Body of pancreas (tissue), 4 donors: ENCODE measurements around the gene TNIK. TPM values are rescaled to one million over a fixed set of nuclear protein-coding genes. Genes with fewer than 3 reads are reported as not detected.

Source experiments
- ATAC-seq: fragments of 150-250 bp; one replicate; pipeline ENCODE4 v1.9.1; 2016
- DNase-seq, 4 donors: peaks; one replicate each; pipeline ENCODE4 v3.0.0-alpha.2; 2019
- H3K27ac ChIP-seq, 4 donors: fragments of 200-600 bp; sonication (generic); 1 replicate in 3 of 4; 2 replicates in 1 of 4; pipeline versions ENCODE4 v1.5.1 to v1.6.1; 2016 to 2019; ENCODE audit warnings: mild to moderate bottlenecking in 1 of 4, mixed read lengths in 1 of 4, moderate library complexity in 1 of 4
- H3K27me3 ChIP-seq, 2 donors: fragments of 200-600 bp; sonication (generic); one replicate each; pipeline ENCODE4 v1.6.0; 2016; ENCODE audit warnings: mild to moderate bottlenecking in 1 of 2
- H3K36me3 ChIP-seq, 2 donors: fragments of 200-600 bp; sonication (generic); replicated peaks in 1 of 2; 2 replicates each; pipeline ENCODE4 v1.5.1; 2016; ENCODE audit warnings: low read depth in 2 of 2; ENCODE audit not compliant: insufficient read depth in 1 of 2
- H3K4me1 ChIP-seq: fragments of 200-600 bp; sonication (generic); one replicate; pipeline ENCODE4 v1.6.0; 2016
- H3K4me3 ChIP-seq, 2 donors: fragments of 200-600 bp; sonication (generic); 1 replicate in 1 of 2; 2 replicates in 1 of 2; pipeline ENCODE4 v1.5.1; 2016 to 2019
- H3K9me3 ChIP-seq, 3 donors: fragments of 200-600 bp; sonication (generic); 1 replicate in 2 of 3; 2 replicates in 1 of 3; pipeline ENCODE4 v1.5.1; 2016
- CTCF ChIP-seq, 7 experiments: fragments of 450-650 bp in 4 of 7; fragments of 200-600 bp in 3 of 7; sonication (generic) in 3 of 7; IDR thresholded peaks; one replicate each; pipeline ENCODE4 v1.5.1; 2016 to 2019; ENCODE audit warnings: antibody characterized with exemption in 7 of 7
- POLR2A ChIP-seq, 3 donors: fragments of 450-650 bp; IDR thresholded peaks; one replicate each; pipeline ENCODE4 v1.6.1; 2016; ENCODE audit warnings: antibody characterized with exemption in 3 of 3, mild to moderate bottlenecking in 2 of 3
- WGBS, 2 donors: methylation state at CpG; one replicate each; pipeline ENCODE4 v1.1.5; 2017; 5-methylcytosine and 5-hydroxymethylcytosine counted together
- intact Hi-C: fragments of 100-400 bp; cut with DNase I; formaldehyde crosslinking; loops from one replicate; pipeline ENCODE4 v1.15.1; 2023
- total RNA-seq, 2 donors: library from RNA; depleted of rRNA; stranded (reverse); fragments of >200 nt; gene quantifications; one replicate each; pipeline ENCODE4 v1.1.0, GENCODE V29; 2016

TNIK gene
- total RNA-seq, 2 donors from 2014 or later: 7.6 to 9.6 TPM

DNA sequence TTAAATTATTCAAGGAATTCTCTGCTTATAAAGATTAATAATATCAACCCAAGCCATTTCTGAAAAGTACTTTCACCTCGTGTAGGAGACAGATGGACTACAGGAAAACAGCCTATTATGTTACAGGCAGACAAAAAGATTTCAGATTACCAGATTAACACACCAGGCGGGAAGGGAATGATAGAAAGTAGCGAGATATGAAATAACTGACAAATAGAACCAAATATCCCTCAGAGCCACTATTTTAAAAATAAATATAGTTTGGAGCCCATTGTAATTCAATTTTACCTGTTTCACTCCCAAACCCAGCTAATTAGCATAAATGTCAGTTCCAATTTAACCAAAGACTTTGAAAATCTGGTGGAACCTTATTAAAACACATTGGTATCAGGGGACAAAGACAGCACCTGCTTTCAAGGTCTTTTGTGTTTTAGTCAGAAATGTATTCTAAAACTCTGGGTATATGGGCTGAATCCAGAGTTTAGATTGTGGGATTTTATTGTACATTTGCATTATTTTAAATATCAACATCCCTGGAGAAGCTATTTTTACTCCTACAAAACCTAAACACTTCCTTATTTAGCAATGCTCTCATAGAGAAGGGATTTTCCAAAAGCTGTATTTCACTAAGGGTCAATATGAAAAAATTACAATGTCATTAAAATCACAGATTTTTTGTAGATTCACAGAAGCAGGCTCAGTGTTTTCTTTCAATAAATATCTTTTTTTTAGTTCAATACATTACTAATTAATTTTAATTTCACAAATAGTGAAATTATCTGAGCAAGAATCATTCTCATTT, 138.4 kb downstream of the TNIK start:
- TF ChIP-seq POLR2A (IDR thresholded peaks at IDR 0.05) (no peak), CTCF (IDR thresholded peaks at IDR 0.05) (no peak)
- no peaks in the 10 kb centered on the region for H3K27me3 ChIP-seq
- H3K9me3 ChIP-seq: no peaks in the 10 kb centered on the region
- no peak overlapping the region for H3K4me3 ChIP-seq
- DNase-seq (no peak), ATAC-seq (no peak)
- intact Hi-C loops: no loop called here
- H3K27ac ChIP-seq: peak overlapping the region in 1 of 4 donors; percentile 12
- WGBS, 2 donors: 48 to 51% methylated on average over 3 of the region's 3 CpGs
- H3K4me1 ChIP-seq: peaks cover 26% of the 10 kb centered on the region
- no peaks in the 10 kb centered on the region for H3K36me3 ChIP-seq

GRCh38 chr3:171320750-171321558, 139.3 kb downstream of the TNIK start:
- Histone ChIP-seq H3K9me3 (no peaks in the 10 kb centered on the region), H3K36me3 (no peaks in the 10 kb centered on the region), H3K27me3 (no peaks in the 10 kb centered on the region), H3K27ac (peak overlapping the region in 2 of 4 donors; percentile 12 to 18), H3K4me3 (no peak overlapping the region), H3K4me1 (peaks cover 26% of the 10 kb centered on the region)
- no peak for TF ChIP-seq CTCF (IDR thresholded peaks at IDR 0.05)
- no peak for TF ChIP-seq POLR2A (IDR thresholded peaks at IDR 0.05)
- 66 to 79% methylated on average over 7 of the region's 7 CpGs for WGBS, 2 donors
- intact Hi-C loops: no loop called here
- DNase-seq (peak in 2 of 4 donors; percentile 16 to 33), ATAC-seq (no peak)

- intact Hi-C loops: no loop called here
- ATAC-seq (no peak), DNase-seq (no peak)
- Histone ChIP-seq H3K4me3 (no peak overlapping the region), H3K27ac (no peak overlapping the region), H3K36me3 (no peaks in the 10 kb centered on the region), H3K9me3 (no peaks in the 10 kb centered on the region), H3K27me3 (no peaks in the 10 kb centered on the region), H3K4me1 (peaks cover 16% of the 10 kb centered on the region)
- TF ChIP-seq CTCF (IDR thresholded peaks at IDR 0.05): no peak
- no peak for TF ChIP-seq POLR2A (IDR thresholded peaks at IDR 0.05)
- WGBS, 2 donors: 88 to 93% methylated on average over 2 of the region's 2 CpGs
Observed at GRCh38 chr3:171317171-171317570, 143.0 kb downstream of the TNIK start.

DNA sequence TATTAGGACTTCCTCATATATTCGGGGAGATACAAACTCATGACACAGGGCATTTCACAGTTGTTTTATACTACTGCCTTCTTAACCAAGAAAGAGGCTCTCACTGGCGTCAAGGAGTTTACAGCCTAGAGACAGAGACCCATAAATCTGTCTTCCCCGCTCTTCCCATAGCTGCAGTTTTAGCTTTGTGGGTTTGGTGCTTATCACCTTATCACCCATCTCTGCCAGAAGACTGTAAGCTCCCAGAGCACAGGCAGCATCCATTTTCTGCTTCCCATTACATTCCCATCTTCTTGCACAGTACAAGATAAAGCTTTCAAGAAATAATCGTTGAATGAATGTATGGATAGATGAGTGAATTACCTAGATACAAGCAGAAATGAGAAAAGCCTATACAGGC, 144.3 kb downstream of the TNIK start:
- Histone ChIP-seq H3K9me3 (no peaks in the 10 kb centered on the region), H3K4me3 (no peak overlapping the region), H3K36me3 (no peaks in the 10 kb centered on the region), H3K27me3 (no peaks in the 10 kb centered on the region), H3K4me1 (peaks cover 3% of the 10 kb centered on the region), H3K27ac (peak overlapping the region in 1 of 4 donors; percentile 68)
- ATAC-seq (no peak), DNase-seq (no peak)
- 89 to 97% methylated on average over 4 of the region's 4 CpGs for WGBS, 2 donors
- TF ChIP-seq CTCF (IDR thresholded peaks at IDR 0.05) (no peak), POLR2A (IDR thresholded peaks at IDR 0.05) (no peak)
- intact Hi-C loops: no loop called here
